Measurements from ENCODE around the gene TMEM181. TPM values are rescaled to one million over a fixed set of nuclear protein-coding genes. Genes with fewer than 3 reads are reported as not detected.

The TMEM181 gene
- total RNA-seq, 1 donor from 2014 or later = 18.4 TPM

- no peak for TF ChIP-seq CTCF (IDR thresholded peaks at IDR 0.05)
- TF ChIP-seq POLR2AphosphoS5 (IDR thresholded peaks at IDR 0.05; ENCODE audit: insufficient read depth in 1 of 2, low read depth in 1 of 2) = no peak
- TF ChIP-seq POLR2A (IDR thresholded peaks at IDR 0.05) = no peak
- Histone ChIP-seq H3K27ac (no peak overlapping the region), H3K36me3 (no peaks in the 10 kb centered on the region), H3K9me3 (no peaks in the 10 kb centered on the region), H3K4me3 (no peak overlapping the region), H3K27me3 (no peaks in the 10 kb centered on the region), H3K4me1 (peaks cover 62% of the 10 kb centered on the region)
- intact Hi-C loops (cut with DNase I) = no loop called here
- no peak for DNase-seq (ENCODE audit: extremely low spot score in 2 of 2)
Observed at GRCh38 chr6:158665332-158665731, 105.4 kb downstream of the TMEM181 start.

- no peak for DNase-seq (ENCODE audit: extremely low spot score in 2 of 2)
- no peaks in the 10 kb centered on the region for H3K9me3 ChIP-seq
- H3K27ac ChIP-seq = no peak overlapping the region
- no peaks in the 10 kb centered on the region for H3K27me3 ChIP-seq
- H3K4me3 ChIP-seq = no peak overlapping the region
- H3K4me1 ChIP-seq = peaks cover 52% of the 10 kb centered on the region
- H3K36me3 ChIP-seq = no peaks in the 10 kb centered on the region
- intact Hi-C loops (cut with DNase I) = no loop called here
- TF ChIP-seq POLR2AphosphoS5 (IDR thresholded peaks at IDR 0.05; ENCODE audit: insufficient read depth in 1 of 2, low read depth in 1 of 2) = no peak
- no peak for TF ChIP-seq CTCF (IDR thresholded peaks at IDR 0.05)
- TF ChIP-seq POLR2A (IDR thresholded peaks at IDR 0.05) = no peak
Observed at GRCh38 chr6:158666628-158667359, 106.9 kb downstream of the TMEM181 start.

- DNase-seq (ENCODE audit: extremely low spot score in 2 of 2) = no peak
- H3K27ac ChIP-seq = no peak overlapping the region
Observed at GRCh38 chr6:158667360-158667981, 107.6 kb downstream of the TMEM181 start.

GRCh38 chr6:158668707-158669103 is 108.8 kb downstream of the TMEM181 start:
- Histone ChIP-seq H3K9me3 (no peaks in the 10 kb centered on the region), H3K27me3 (no peaks in the 10 kb centered on the region), H3K4me1 (peaks cover 33% of the 10 kb centered on the region), H3K36me3 (no peaks in the 10 kb centered on the region), H3K4me3 (no peak overlapping the region), H3K27ac (no peak overlapping the region)
- TF ChIP-seq POLR2A (IDR thresholded peaks at IDR 0.05) (no peak), POLR2AphosphoS5 (IDR thresholded peaks at IDR 0.05; ENCODE audit: insufficient read depth in 1 of 2, low read depth in 1 of 2) (no peak), CTCF (IDR thresholded peaks at IDR 0.05) (no peak)
- DNase-seq (ENCODE audit: extremely low spot score in 2 of 2) = no peak
- intact Hi-C loops (cut with DNase I) = no loop called here

More at GRCh38 chr6:158667360-158667981, 107.6 kb downstream of the TMEM181 start:
- Histone ChIP-seq H3K4me1 (peaks cover 45% of the 10 kb centered on the region), H3K9me3 (no peaks in the 10 kb centered on the region), H3K27me3 (no peaks in the 10 kb centered on the region), H3K36me3 (no peaks in the 10 kb centered on the region), H3K4me3 (no peak overlapping the region)
- TF ChIP-seq CTCF (IDR thresholded peaks at IDR 0.05) (no peak), POLR2A (IDR thresholded peaks at IDR 0.05) (no peak), POLR2AphosphoS5 (IDR thresholded peaks at IDR 0.05; ENCODE audit: insufficient read depth in 1 of 2, low read depth in 1 of 2) (no peak)
- intact Hi-C loops (cut with DNase I) = no loop called here

Data from vagina (tissue), 2 donors.